Naive thymus-derived CD4-positive, alpha-beta T cell (primary cell): ENCODE results near the gene PACRG. TPM values are rescaled to one million over a fixed set of nuclear protein-coding genes. Genes with fewer than 3 reads are reported as not detected.

Source experiments
- ATAC-seq: fragments of 150-1000 bp; cut with Tn5 transposase; 2 replicates; pipeline ENCODE4 v1.10.0; 2021; ENCODE audit warnings: mild to moderate bottlenecking, moderate library complexity
- CTCF ChIA-PET: fragments of 350-600 bp; sonication (Branson Sonifier 250); formaldehyde crosslinking; loops from one replicate; lab custom pipeline; 2021; ENCODE audit warnings: antibody characterized with exemption; lab: Charles Lee
- POLR2A ChIA-PET: fragments of 350-600 bp; sonication (Branson Sonifier 250); formaldehyde crosslinking; loops from one replicate; lab custom pipeline; 2021; ENCODE audit warnings: antibody characterized with exemption, inconsistent platforms; lab: Charles Lee
- DNase-seq, 9 donors: peaks; one replicate each; pipeline versions ENCODE4 v3.0.0 to v3.0.0-alpha.2; 2020 to 2022; ENCODE audit warnings: mixed read lengths in 1 of 9
- H3K27ac ChIP-seq: one replicate; pipeline ENCODE4 v1.7.0; 2013; ENCODE audit warnings: mild to moderate bottlenecking, low read depth, low read length, moderate library complexity
- H3K27me3 ChIP-seq, 2 donors: one replicate each; pipeline ENCODE4 v1.7.0; 2013; ENCODE audit warnings: low read length in 2 of 2, mild to moderate bottlenecking in 2 of 2, moderate library complexity in 2 of 2; ENCODE audit not compliant: control insufficient read depth in 2 of 2, insufficient read depth in 2 of 2
- H3K36me3 ChIP-seq, 3 experiments: 1 replicate in 2 of 3; 2 replicates in 1 of 3; pipeline ENCODE4 v1.7.0; 2013; ENCODE audit warnings: low read length in 3 of 3, mild to moderate bottlenecking in 3 of 3, moderate library complexity in 1 of 3; ENCODE audit not compliant: insufficient read depth in 3 of 3, control insufficient read depth in 2 of 3
- H3K4me1 ChIP-seq, 2 donors: one replicate each; pipeline ENCODE4 v1.7.0; 2013; ENCODE audit warnings: low read length in 2 of 2, mild to moderate bottlenecking in 2 of 2, moderate library complexity in 1 of 2; ENCODE audit not compliant: control insufficient read depth in 2 of 2, insufficient read depth in 2 of 2
- H3K4me3 ChIP-seq: 2 replicates; pipeline ENCODE4 v1.7.0; 2013; ENCODE audit warnings: mild to moderate bottlenecking, low read length
- H3K9me3 ChIP-seq, 3 experiments: 1 replicate in 2 of 3; 2 replicates in 1 of 3; pipeline ENCODE4 v1.7.0; 2013; ENCODE audit warnings: low read length in 3 of 3; ENCODE audit not compliant: control insufficient read depth in 2 of 3
- H3K27ac Mint-ChIP-seq, 9 donors: one replicate each; pipeline ENCODE4 v1.8.0; 2020 to 2022; ENCODE audit warnings: mixed read lengths in 9 of 9, mild to moderate bottlenecking in 8 of 9, moderate library complexity in 5 of 9, inconsistent platforms in 2 of 9
- H3K27me3 Mint-ChIP-seq, 5 donors: one replicate each; pipeline ENCODE4 v1.8.0; 2021 to 2022; ENCODE audit warnings: mixed read lengths in 5 of 5, mild to moderate bottlenecking in 1 of 5
- H3K36me3 Mint-ChIP-seq, 5 donors: one replicate each; pipeline ENCODE4 v1.8.0; 2020 to 2022; ENCODE audit warnings: mixed read lengths in 5 of 5, mild to moderate bottlenecking in 3 of 5, inconsistent platforms in 1 of 5
- H3K4me1 Mint-ChIP-seq, 7 donors: one replicate each; pipeline ENCODE4 v1.8.0; 2020 to 2022; ENCODE audit warnings: mixed read lengths in 7 of 7, mild to moderate bottlenecking in 3 of 7, inconsistent platforms in 1 of 7
- H3K4me3 Mint-ChIP-seq, 10 donors: one replicate each; pipeline ENCODE4 v1.8.0; 2020 to 2022; ENCODE audit warnings: mild to moderate bottlenecking in 10 of 10, mixed read lengths in 10 of 10, moderate library complexity in 6 of 10, inconsistent platforms in 2 of 10
- H3K9me3 Mint-ChIP-seq, 11 donors: one replicate each; pipeline ENCODE4 v1.8.0; 2020 to 2022; ENCODE audit warnings: mixed read lengths in 11 of 11, mild to moderate bottlenecking in 4 of 11, inconsistent platforms in 1 of 11, moderate library complexity in 1 of 11
- intact Hi-C, 2 donors: fragments of 100-400 bp; cut with micrococcal nuclease; formaldehyde crosslinking; loops; one replicate each; pipeline ENCODE4 v1.15.1; 2023
- polyA plus RNA-seq, 2 donors: library from polyadenylated mRNA; unstranded; fragments of 300-500 nt; fragmentation: Illumina TruSeq; gene quantifications; one replicate each; pipeline ENCODE4 v1.2.3, GENCODE V29; 2021
- total RNA-seq, 6 experiments: library from RNA in 5 of 6; stranded (reverse) in 5 of 6; gene quantifications; 1 replicate in 5 of 6; 2 replicates in 1 of 6; pipeline ENCODE4 v1.2.3 and lab custom pipeline; 2021 to 2026

The PACRG gene
- total and polyA plus RNA-seq, 7 experiments from 2014 or later: 0.89 to 2.2 (median 1.5) TPM; not detected in 1

GRCh38 chr6:163164175-163164900, 436.6 kb downstream of the PACRG start:
- Mint-ChIP-seq H3K4me1 (no peaks in the 10 kb centered on the region), H3K36me3 (no peaks in the 10 kb centered on the region), H3K4me3 (no peak overlapping the region), H3K27me3 (peaks cover 0 to 22% (median 2%) of the 10 kb centered on the region in 5 donors), H3K9me3 (no peaks in the 10 kb centered on the region), H3K27ac (no peak overlapping the region)
- no peak for ATAC-seq
- ChIA-PET POLR2A (no interaction called here), CTCF (no interaction called here)
- Histone ChIP-seq H3K27ac (no peak overlapping the region), H3K4me1 (no peaks in the 10 kb centered on the region), H3K36me3 (no peaks in the 10 kb centered on the region), H3K27me3 (no peaks in the 10 kb centered on the region), H3K9me3 (no peaks in the 10 kb centered on the region), H3K4me3 (no peak overlapping the region)
- intact Hi-C loops: no loop called here
- DNase-seq: no peak

DNA sequence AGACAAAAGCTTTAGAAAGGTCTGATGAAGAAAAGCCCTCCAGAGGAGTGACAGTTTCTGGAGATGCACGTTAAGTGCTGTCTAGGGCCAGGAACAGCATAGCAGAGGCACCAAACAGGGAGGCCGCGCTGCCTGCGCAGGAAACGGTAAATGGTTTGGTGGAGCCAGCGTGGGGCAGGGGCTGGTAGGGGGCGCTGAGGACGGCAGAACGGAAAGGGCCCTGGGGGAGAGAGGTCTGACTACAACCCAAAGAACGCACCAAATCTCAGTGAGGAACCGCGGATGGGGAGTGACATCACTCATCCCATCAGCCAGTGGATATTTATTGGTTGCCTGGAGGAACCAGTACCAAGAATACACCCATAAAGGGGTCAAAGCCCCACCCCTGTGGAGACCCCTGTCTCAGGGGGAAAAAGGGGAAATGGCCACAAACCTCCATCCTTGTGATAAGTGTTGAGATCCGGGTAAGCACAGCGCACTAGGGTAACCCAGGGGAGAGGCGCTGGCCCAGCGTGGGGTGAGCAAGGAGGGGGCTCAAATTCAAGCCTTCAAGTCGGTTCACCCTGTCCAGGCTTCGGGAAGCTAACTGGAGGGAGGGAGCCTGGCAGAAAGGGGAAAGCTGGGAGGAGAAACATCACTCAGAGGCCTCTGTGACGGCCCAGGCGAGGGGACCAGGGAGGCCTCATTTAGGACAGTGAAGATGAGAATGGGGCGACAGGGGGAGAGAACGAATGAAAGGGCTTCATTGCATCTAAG, 437.6 kb downstream of the PACRG start:
- H3K4me1 Mint-ChIP-seq: no peaks in the 10 kb centered on the region
- Histone ChIP-seq H3K4me1 (no peaks in the 10 kb centered on the region), H3K36me3 (no peaks in the 10 kb centered on the region), H3K4me3 (no peak overlapping the region), H3K9me3 (no peaks in the 10 kb centered on the region), H3K27ac (no peak overlapping the region), H3K27me3 (no peaks in the 10 kb centered on the region)
- ChIA-PET POLR2A (no interaction called here), CTCF (no interaction called here)
- intact Hi-C loops: loop anchor here in 1 of 2 donors (5.0 kb wide), 1 partner anchor 387 kb away; no protein-coding TSS in a partner anchor
- H3K36me3 Mint-ChIP-seq: no peaks in the 10 kb centered on the region
- DNase-seq (no peak), ATAC-seq (no peak)
- H3K4me3 Mint-ChIP-seq: no peak overlapping the region
- no peak overlapping the region for H3K27ac Mint-ChIP-seq
- no peaks in the 10 kb centered on the region for H3K9me3 Mint-ChIP-seq
- H3K27me3 Mint-ChIP-seq: peaks cover 0 to 16% (median 0%) of the 10 kb centered on the region in 5 donors

DNA sequence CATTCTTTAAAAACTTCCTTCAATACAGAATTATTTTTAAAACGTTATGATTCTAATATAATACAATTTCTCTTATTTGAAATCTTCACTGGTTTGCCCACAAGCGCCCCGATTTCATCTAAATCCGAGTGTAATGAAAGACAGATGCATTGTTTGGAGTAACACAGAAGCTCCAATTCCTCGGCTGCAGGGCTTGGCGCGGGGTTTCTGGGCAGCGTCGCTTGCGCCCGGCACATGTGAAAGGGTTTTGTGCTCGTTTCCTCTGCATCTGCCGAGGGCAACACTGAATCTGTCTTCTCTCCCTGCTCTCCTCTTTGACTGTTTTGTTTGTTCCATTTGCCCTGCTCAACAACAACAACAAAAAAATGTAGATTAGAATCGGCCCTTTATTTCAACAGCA, 438.1 kb downstream of the PACRG start:
- ChIA-PET CTCF (no interaction called here), POLR2A (no interaction called here)
- no peaks in the 10 kb centered on the region for H3K36me3 ChIP-seq
- no peak overlapping the region for H3K27ac ChIP-seq
- H3K4me3 ChIP-seq: no peak overlapping the region
- ATAC-seq (no peak), DNase-seq (no peak)
- H3K27me3 ChIP-seq: no peaks in the 10 kb centered on the region
- no peaks in the 10 kb centered on the region for H3K4me1 ChIP-seq
- H3K9me3 ChIP-seq: no peaks in the 10 kb centered on the region
- peaks cover 0 to 15% (median 0%) of the 10 kb centered on the region in 5 donors for H3K27me3 Mint-ChIP-seq
- H3K4me1 Mint-ChIP-seq: peaks cover 0 to 3% (median 0%) of the 10 kb centered on the region in 7 donors
- H3K9me3 Mint-ChIP-seq: peaks cover 0 to 2% (median 0%) of the 10 kb centered on the region in 11 donors
- H3K36me3 Mint-ChIP-seq: no peaks in the 10 kb centered on the region
- H3K27ac Mint-ChIP-seq: no peak overlapping the region
- intact Hi-C loops: loop anchor here in 1 of 2 donors (5.0 kb wide), 1 partner anchor 386 kb away; no protein-coding TSS in a partner anchor
- H3K4me3 Mint-ChIP-seq: no peak overlapping the region

GRCh38 chr6:163166507-163166906, 438.7 kb downstream of the PACRG start:
- Histone ChIP-seq H3K27ac (no peak overlapping the region), H3K27me3 (no peaks in the 10 kb centered on the region), H3K4me3 (no peak overlapping the region), H3K9me3 (no peaks in the 10 kb centered on the region), H3K4me1 (no peaks in the 10 kb centered on the region), H3K36me3 (no peaks in the 10 kb centered on the region)
- intact Hi-C loops: loop anchor here in 1 of 2 donors (5.0 kb wide), 1 partner anchor 386 kb away; no protein-coding TSS in a partner anchor
- DNase-seq (no peak), ATAC-seq (no peak)
- Mint-ChIP-seq H3K27me3 (peaks cover 0 to 12% (median 0%) of the 10 kb centered on the region in 5 donors), H3K27ac (no peak overlapping the region), H3K36me3 (no peaks in the 10 kb centered on the region), H3K4me3 (no peak overlapping the region), H3K9me3 (peaks cover 0 to 2% (median 0%) of the 10 kb centered on the region in 11 donors), H3K4me1 (peaks cover 0 to 3% (median 0%) of the 10 kb centered on the region in 7 donors)
- POLR2A ChIA-PET: no interaction called here
- CTCF ChIA-PET: no interaction called here

DNA sequence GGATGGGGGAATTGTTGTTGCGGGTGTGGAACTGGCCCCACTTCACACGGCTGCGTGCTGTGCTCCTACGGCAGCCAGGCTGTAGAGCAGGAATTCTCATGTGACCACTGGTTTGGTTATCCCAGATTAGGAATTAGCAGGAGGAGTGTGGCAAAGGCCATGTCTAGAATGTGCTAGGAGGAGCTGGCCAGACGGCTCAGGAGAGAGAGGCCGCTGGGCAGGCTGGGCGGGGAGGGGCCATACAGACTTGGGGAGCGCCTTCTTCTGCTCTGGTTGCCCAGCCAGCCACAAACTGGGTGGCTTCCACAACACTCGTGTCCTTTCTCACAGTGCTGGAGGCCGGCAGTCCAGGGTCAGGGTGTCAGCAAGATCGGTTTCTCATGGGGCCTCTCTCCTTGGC, 441.7 kb downstream of the PACRG start:
- H3K27ac Mint-ChIP-seq: no peak overlapping the region
- H3K4me3 Mint-ChIP-seq: no peak overlapping the region
- no peak overlapping the region for H3K4me3 ChIP-seq
- ATAC-seq (no peak), DNase-seq (peak in 1 of 9 donors; percentile 1)
- H3K4me1 ChIP-seq: no peaks in the 10 kb centered on the region
- ChIA-PET CTCF (interaction anchor here (0.5 kb wide), 1 partner anchor 80 kb away, joined by 3 read pairs; no protein-coding TSS in a partner anchor), POLR2A (no interaction called here)
- intact Hi-C loops: loop anchor here in 1 of 2 donors (5.0 kb wide), 1 partner anchor 383 kb away; no protein-coding TSS in a partner anchor
- H3K27me3 Mint-ChIP-seq: peaks cover 0 to 8% (median 0%) of the 10 kb centered on the region in 5 donors
- peaks cover 0 to 2% (median 0%) of the 10 kb centered on the region in 11 donors for H3K9me3 Mint-ChIP-seq
- peaks cover 0 to 3% (median 0%) of the 10 kb centered on the region in 7 donors for H3K4me1 Mint-ChIP-seq
- H3K9me3 ChIP-seq: no peaks in the 10 kb centered on the region
- H3K36me3 Mint-ChIP-seq: no peaks in the 10 kb centered on the region
- H3K27ac ChIP-seq: no peak overlapping the region
- H3K36me3 ChIP-seq: no peaks in the 10 kb centered on the region
- H3K27me3 ChIP-seq: no peaks in the 10 kb centered on the region

GRCh38 chr6:163170294-163170883, 442.6 kb downstream of the PACRG start:
- peaks cover 0 to 3% (median 0%) of the 10 kb centered on the region in 7 donors for H3K4me1 Mint-ChIP-seq
- H3K36me3 Mint-ChIP-seq: no peaks in the 10 kb centered on the region
- intact Hi-C loops: loop anchor here (1.0 to 10.0 kb wide), 6 partner anchors 384 to 1778 kb away; no protein-coding TSS in a partner anchor
- H3K27ac Mint-ChIP-seq: peak overlapping the region in 1 of 9 donors; percentile 21
- H3K4me1 ChIP-seq: no peaks in the 10 kb centered on the region
- peaks cover 0 to 2% (median 0%) of the 10 kb centered on the region in 11 donors for H3K9me3 Mint-ChIP-seq
- peaks cover 0 to 3% (median 0%) of the 10 kb centered on the region in 5 donors for H3K27me3 Mint-ChIP-seq
- no peak overlapping the region for H3K4me3 Mint-ChIP-seq
- H3K4me3 ChIP-seq: no peak overlapping the region
- no peaks in the 10 kb centered on the region for H3K9me3 ChIP-seq
- no peaks in the 10 kb centered on the region for H3K36me3 ChIP-seq
- ChIA-PET CTCF (interaction anchor here (1.5 to 1.6 kb wide), 2 partner anchors 8 to 12 kb away, joined by 4 to 5 read pairs; no protein-coding TSS in a partner anchor), POLR2A (no interaction called here)
- no peaks in the 10 kb centered on the region for H3K27me3 ChIP-seq
- DNase-seq (peak in 5 of 9 donors; percentile 3 to 15 (median 8)), ATAC-seq (peak; percentile 51)
- no peak overlapping the region for H3K27ac ChIP-seq
